MCF 10A (cell line): ENCODE data around the gene FCAMR. TPM values are rescaled to one million over a fixed set of nuclear protein-coding genes. Genes with fewer than 3 reads are reported as not detected.

Source experiments
- BruUV-seq: library from RNA; stranded (reverse); fragments of 400-500 nt; replicated peaks from 2 replicates; lab custom pipeline; 2021; lab: Mats Ljungman, UMichigan
- CTCF ChIA-PET: fragments of 300-600 bp; sonication (Branson Sonifier 250); formaldehyde crosslinking; extraction: SDS; loops from one replicate; lab custom pipeline; 2021; ENCODE audit warnings: antibody characterized with exemption, inconsistent platforms; lab: Yijun Ruan, JAX
- POLR2A ChIA-PET: fragments of 300-600, 350-650 bp; sonication (Branson Sonifier 250); formaldehyde crosslinking; extraction: SDS; loops from one replicate; lab custom pipeline; 2020; ENCODE audit warnings: antibody characterized with exemption, inconsistent platforms; lab: Yijun Ruan, JAX
- DNase-seq: peaks from one replicate; pipeline ENCODE4 v3.0.0-alpha.2; 2018; ENCODE audit not compliant: unreplicated experiment
- H3K27ac Mint-ChIP-seq: one replicate; pipeline ENCODE4 v1.8.0; 2022; ENCODE audit warnings: mild to moderate bottlenecking, low read depth, mixed read lengths; ENCODE audit not compliant: unreplicated experiment
- H3K27me3 Mint-ChIP-seq: one replicate; pipeline ENCODE4 v1.8.0; 2022; ENCODE audit warnings: mixed read lengths; ENCODE audit not compliant: insufficient read depth, unreplicated experiment
- H3K36me3 Mint-ChIP-seq: one replicate; pipeline ENCODE4 v1.8.0; 2022; ENCODE audit warnings: mild to moderate bottlenecking, moderate library complexity, mixed read lengths; ENCODE audit not compliant: insufficient read depth, unreplicated experiment
- H3K4me1 Mint-ChIP-seq: one replicate; pipeline ENCODE4 v1.8.0; 2022; ENCODE audit warnings: mixed read lengths; ENCODE audit not compliant: insufficient read depth, unreplicated experiment
- H3K4me3 Mint-ChIP-seq: one replicate; pipeline ENCODE4 v1.8.0; 2022; ENCODE audit warnings: mild to moderate bottlenecking, moderate library complexity, mixed read lengths; ENCODE audit not compliant: unreplicated experiment
- H3K9me3 Mint-ChIP-seq: one replicate; pipeline ENCODE4 v1.8.0; 2022; ENCODE audit warnings: mixed read lengths; ENCODE audit not compliant: unreplicated experiment
- intact Hi-C: fragments of 100-400 bp; cut with micrococcal nuclease; formaldehyde crosslinking; loops from 2 replicates; pipeline ENCODE4 v1.14.1; 2022
- total RNA-seq: library from RNA; stranded (reverse); gene quantifications from 2 replicates; pipeline ENCODE4 v1.2.3, GENCODE V29; 2022
- TF ChIP-seq, protein P1 (sequence below): fragments of 200-600 bp; IDR thresholded peaks from one replicate; pipeline ENCODE4 v1.8.0; 2022; ENCODE audit warnings: antibody characterized with exemption, mild to moderate bottlenecking; ENCODE audit not compliant: unreplicated experiment

The FCAMR gene
- total RNA-seq, 1 experiment from 2014 or later: not detected

DNA sequence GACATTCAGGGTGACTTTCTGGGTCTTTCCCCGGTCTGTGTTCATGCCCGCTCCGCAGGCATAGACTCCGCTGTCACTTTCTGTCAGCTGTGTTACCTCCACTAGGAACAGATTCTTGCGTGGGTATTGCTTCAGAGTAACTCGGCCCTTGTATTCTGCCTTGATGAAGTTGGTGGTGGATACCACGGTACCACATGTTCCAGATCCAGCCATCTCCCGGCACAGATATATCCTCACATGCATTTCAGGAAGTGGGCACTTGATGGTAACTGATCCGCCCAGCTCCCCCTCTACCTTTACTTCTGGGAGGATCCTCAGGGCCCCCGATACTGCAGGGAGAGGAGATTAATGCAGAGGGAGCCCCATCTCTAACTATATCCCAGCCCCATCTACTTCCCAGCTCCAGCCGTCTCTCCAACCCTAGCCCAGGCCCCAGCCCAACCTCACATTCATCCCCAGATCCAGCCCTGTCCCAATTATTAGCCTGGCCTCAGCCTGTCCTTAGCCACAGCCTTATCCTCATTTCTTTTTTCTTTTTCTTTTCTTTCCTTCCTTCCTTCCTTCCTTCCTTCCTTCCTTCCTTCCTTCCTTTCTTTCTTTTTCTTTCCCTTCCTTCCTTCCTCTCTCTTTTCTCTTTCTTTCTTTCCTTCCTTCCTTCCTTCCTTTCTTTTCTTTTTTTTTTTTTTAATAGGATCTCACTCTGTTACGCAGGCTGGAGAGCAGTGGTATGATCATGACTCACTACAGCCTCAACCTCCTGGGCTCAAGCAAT is 56.3 kb downstream of the FCAMR start:
- Mint-ChIP-seq H3K9me3 (no peaks in the 10 kb centered on the region), H3K4me1 (peaks cover 18% of the 10 kb centered on the region), H3K27ac (no peak overlapping the region), H3K27me3 (peaks cover 43% of the 10 kb centered on the region), H3K36me3 (no peaks in the 10 kb centered on the region), H3K4me3 (no peak overlapping the region)
- CTCF ChIA-PET: interaction anchor here (1.0 to 13.0 kb wide), 25 partner anchors 14 to 282 kb away, joined by 3 to 297 read pairs (median 29); partner anchors contain the start of genes DYRK3, FCAMR, IL20 and IL24
- POLR2A ChIA-PET: interaction anchor here (0.7 to 2.6 kb wide), 4 partner anchors 69 to 280 kb away, joined by 3 to 20 read pairs (median 10); partner anchors contain the start of gene DYRK3
- intact Hi-C loops: loop anchor here (2.0 to 10.0 kb wide), 5 partner anchors 138 to 585 kb away; partner anchors contain the start of genes MAPKAPK2, PFKFB2 and YOD1
- TF ChIP-seq, protein P1, sequence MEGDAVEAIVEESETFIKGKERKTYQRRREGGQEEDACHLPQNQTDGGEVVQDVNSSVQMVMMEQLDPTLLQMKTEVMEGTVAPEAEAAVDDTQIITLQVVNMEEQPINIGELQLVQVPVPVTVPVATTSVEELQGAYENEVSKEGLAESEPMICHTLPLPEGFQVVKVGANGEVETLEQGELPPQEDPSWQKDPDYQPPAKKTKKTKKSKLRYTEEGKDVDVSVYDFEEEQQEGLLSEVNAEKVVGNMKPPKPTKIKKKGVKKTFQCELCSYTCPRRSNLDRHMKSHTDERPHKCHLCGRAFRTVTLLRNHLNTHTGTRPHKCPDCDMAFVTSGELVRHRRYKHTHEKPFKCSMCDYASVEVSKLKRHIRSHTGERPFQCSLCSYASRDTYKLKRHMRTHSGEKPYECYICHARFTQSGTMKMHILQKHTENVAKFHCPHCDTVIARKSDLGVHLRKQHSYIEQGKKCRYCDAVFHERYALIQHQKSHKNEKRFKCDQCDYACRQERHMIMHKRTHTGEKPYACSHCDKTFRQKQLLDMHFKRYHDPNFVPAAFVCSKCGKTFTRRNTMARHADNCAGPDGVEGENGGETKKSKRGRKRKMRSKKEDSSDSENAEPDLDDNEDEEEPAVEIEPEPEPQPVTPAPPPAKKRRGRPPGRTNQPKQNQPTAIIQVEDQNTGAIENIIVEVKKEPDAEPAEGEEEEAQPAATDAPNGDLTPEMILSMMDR: no peak
- BruUV-seq: no TSS peak
- DNase-seq: no peak

DNA sequence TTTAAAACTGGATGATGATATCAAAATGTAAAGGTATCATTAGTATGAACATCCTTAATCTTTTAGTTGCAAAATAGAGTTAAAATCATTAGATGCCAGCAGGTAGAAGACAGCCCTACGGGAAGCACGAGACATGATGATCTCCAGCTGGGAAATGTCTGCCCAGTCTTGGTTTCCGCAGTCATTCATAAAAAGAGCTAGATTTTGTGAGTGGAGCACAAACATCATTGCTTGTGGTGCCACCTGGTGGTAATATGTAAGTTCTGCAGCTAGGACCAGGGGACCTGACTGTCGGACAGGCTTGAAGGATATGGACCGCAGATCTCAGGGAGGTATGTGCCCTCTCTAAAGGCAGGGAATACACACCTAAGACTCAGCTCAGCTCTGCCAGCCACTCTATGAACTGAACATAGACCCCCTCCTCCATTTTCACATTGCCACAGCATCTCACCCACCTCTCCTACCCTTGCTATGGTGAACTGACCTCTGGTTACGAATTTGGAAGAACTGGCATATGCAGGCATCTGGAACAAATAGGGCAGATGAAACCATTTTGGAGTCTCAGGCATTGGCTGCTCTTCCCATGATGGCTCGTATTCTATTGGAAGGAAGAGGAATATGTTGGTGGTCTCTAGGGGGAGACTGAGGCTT is 57.7 kb downstream of the FCAMR start:
- Mint-ChIP-seq H3K9me3 (no peaks in the 10 kb centered on the region), H3K4me3 (no peak overlapping the region), H3K27ac (no peak overlapping the region), H3K27me3 (peaks cover 43% of the 10 kb centered on the region), H3K36me3 (no peaks in the 10 kb centered on the region), H3K4me1 (peaks cover 28% of the 10 kb centered on the region)
- TF ChIP-seq, protein P1: peak; percentile 94
- CTCF ChIA-PET: interaction anchor here (0.5 to 13.0 kb wide), 108 partner anchors 9 to 1139 kb away, joined by 3 to 297 read pairs (median 8); partner anchors contain the start of genes C1orf116, DYRK3, EIF2D and FCAMR
- POLR2A ChIA-PET: interaction anchor here (0.6 to 2.6 kb wide), 28 partner anchors 12 to 305 kb away, joined by 3 to 20 read pairs (median 4); partner anchors contain the start of genes DYRK3, EIF2D, FCAMR and IL20
- no TSS peak for BruUV-seq
- intact Hi-C loops: loop anchor here (1.0 to 10.0 kb wide), 12 partner anchors 70 to 586 kb away; partner anchors contain the start of genes MAPKAPK2, PFKFB2 and YOD1
- DNase-seq: peak; percentile 96

- no peaks in the 10 kb centered on the region for H3K9me3 Mint-ChIP-seq
- peaks cover 38% of the 10 kb centered on the region for H3K27me3 Mint-ChIP-seq
- CTCF ChIA-PET: interaction anchor here (0.6 to 13.0 kb wide), 87 partner anchors 9 to 1759 kb away, joined by 3 to 297 read pairs (median 9); partner anchors contain the start of genes DYRK3, EIF2D, FCAMR and FCMR
- BruUV-seq: no TSS peak
- TF ChIP-seq, protein P1: peak; percentile 97
- peak overlapping the region; percentile 68 for H3K4me3 Mint-ChIP-seq
- no peaks in the 10 kb centered on the region for H3K36me3 Mint-ChIP-seq
- no peak overlapping the region for H3K27ac Mint-ChIP-seq
- intact Hi-C loops: loop anchor here (1.0 to 10.0 kb wide), 6 partner anchors 46 to 494 kb away; partner anchors contain the start of genes IL20, MAPKAPK2, PFKFB2 and YOD1
- POLR2A ChIA-PET: interaction anchor here (0.6 to 2.6 kb wide), 14 partner anchors 16 to 299 kb away, joined by 3 to 20 read pairs (median 4); partner anchors contain the start of genes DYRK3, EIF2D and IL20
- peak; percentile 91 for DNase-seq
- peaks cover 31% of the 10 kb centered on the region for H3K4me1 Mint-ChIP-seq
Observed at GRCh38 chr1:206911064-206911663, 59.1 kb downstream of the FCAMR start.
